ENCODE data around the gene PRKG1.

Gene PRKG1

GRCh38 chr10:51285601-51286000 lies 211.3 kb downstream of the PRKG1 start:
- no peaks in the 10 kb centered on the region for H3K79me2 ChIP-seq (ENCODE audit: control insufficient read depth, low read length)
- H3K4me2 ChIP-seq (ENCODE audit: low read length) = no peak overlapping the region
- H3K27me3 ChIP-seq (ENCODE audit: control insufficient read depth, low read length) = no peaks in the 10 kb centered on the region
- H3F3A ChIP-seq (ENCODE audit: control insufficient read depth, insufficient read depth) = no peaks in the 10 kb centered on the region
- H3K4me3 ChIP-seq (ENCODE audit: low read length) = no peak overlapping the region
- no peaks in the 10 kb centered on the region for H3K4me1 ChIP-seq (ENCODE audit: control insufficient read depth, low read length)
- TF ChIP-seq CTCF (IDR thresholded peaks at IDR 0.05; ENCODE audit: low read depth, low read length, poor library complexity, severe bottlenecking) (no peak), EZH2phosphoT487 (IDR thresholded peaks at IDR 0.05; ENCODE audit: borderline replicate concordance, low read length) (no peak)
- H3K9me3 ChIP-seq (ENCODE audit: control insufficient read depth, insufficient read depth, low read length) = no peaks in the 10 kb centered on the region
- H4K20me1 ChIP-seq (ENCODE audit: control insufficient read depth, insufficient read depth, low read depth, low read length) = no peaks in the 10 kb centered on the region
- H3K27ac ChIP-seq (ENCODE audit: low read depth, low read length) = no peak overlapping the region
- H3K9me2 ChIP-seq (replicated peaks; ENCODE audit: control insufficient read depth, low read length) = no peaks in the 10 kb centered on the region
- H3K36me3 ChIP-seq (ENCODE audit: control insufficient read depth, low read length) = no peaks in the 10 kb centered on the region

GRCh38 chr10:51288511-51288910 lies 214.2 kb downstream of the PRKG1 start:
- no peaks in the 10 kb centered on the region for H3F3A ChIP-seq (ENCODE audit: control insufficient read depth, insufficient read depth)
- no peaks in the 10 kb centered on the region for H3K79me2 ChIP-seq (ENCODE audit: control insufficient read depth, low read length)
- H3K9me3 ChIP-seq (ENCODE audit: control insufficient read depth, insufficient read depth, low read length) = no peaks in the 10 kb centered on the region
- no peak overlapping the region for H3K27ac ChIP-seq (ENCODE audit: low read depth, low read length)
- no peak overlapping the region for H3K4me2 ChIP-seq (ENCODE audit: low read length)
- no peak for TF ChIP-seq EZH2phosphoT487 (IDR thresholded peaks at IDR 0.05; ENCODE audit: borderline replicate concordance, low read length)
- no peak for TF ChIP-seq CTCF (IDR thresholded peaks at IDR 0.05; ENCODE audit: low read depth, low read length, poor library complexity, severe bottlenecking)
- H3K36me3 ChIP-seq (ENCODE audit: control insufficient read depth, low read length) = no peaks in the 10 kb centered on the region
- no peaks in the 10 kb centered on the region for H3K9me2 ChIP-seq (replicated peaks; ENCODE audit: control insufficient read depth, low read length)
- H3K27me3 ChIP-seq (ENCODE audit: control insufficient read depth, low read length) = no peaks in the 10 kb centered on the region
- no peaks in the 10 kb centered on the region for H3K4me1 ChIP-seq (ENCODE audit: control insufficient read depth, low read length)
- no peaks in the 10 kb centered on the region for H4K20me1 ChIP-seq (ENCODE audit: control insufficient read depth, insufficient read depth, low read depth, low read length)
- H3K4me3 ChIP-seq (ENCODE audit: low read length) = no peak overlapping the region

GRCh38 chr10:51289519-51289918 lies 215.2 kb downstream of the PRKG1 start:
- Histone ChIP-seq H3K4me2 (ENCODE audit: low read length) (no peak overlapping the region), H3K4me3 (ENCODE audit: low read length) (no peak overlapping the region), H4K20me1 (ENCODE audit: control insufficient read depth, insufficient read depth, low read depth, low read length) (no peaks in the 10 kb centered on the region), H3K79me2 (ENCODE audit: control insufficient read depth, low read length) (no peaks in the 10 kb centered on the region), H3F3A (ENCODE audit: control insufficient read depth, insufficient read depth) (no peaks in the 10 kb centered on the region), H3K27me3 (ENCODE audit: control insufficient read depth, low read length) (no peaks in the 10 kb centered on the region), H3K36me3 (ENCODE audit: control insufficient read depth, low read length) (no peaks in the 10 kb centered on the region), H3K9me3 (ENCODE audit: control insufficient read depth, insufficient read depth, low read length) (no peaks in the 10 kb centered on the region), H3K27ac (ENCODE audit: low read depth, low read length) (no peak overlapping the region), H3K9me2 (replicated peaks; ENCODE audit: control insufficient read depth, low read length) (no peaks in the 10 kb centered on the region), H3K4me1 (ENCODE audit: control insufficient read depth, low read length) (no peaks in the 10 kb centered on the region)
- TF ChIP-seq EZH2phosphoT487 (IDR thresholded peaks at IDR 0.05; ENCODE audit: borderline replicate concordance, low read length) = no peak
- TF ChIP-seq CTCF (IDR thresholded peaks at IDR 0.05; ENCODE audit: low read depth, low read length, poor library complexity, severe bottlenecking) = no peak

GRCh38 chr10:51291961-51292360 lies 217.7 kb downstream of the PRKG1 start:
- no peaks in the 10 kb centered on the region for H3K9me3 ChIP-seq (ENCODE audit: control insufficient read depth, insufficient read depth, low read length)
- H3K9me2 ChIP-seq (replicated peaks; ENCODE audit: control insufficient read depth, low read length) = no peaks in the 10 kb centered on the region
- H3K4me1 ChIP-seq (ENCODE audit: control insufficient read depth, low read length) = no peaks in the 10 kb centered on the region
- H3K27me3 ChIP-seq (ENCODE audit: control insufficient read depth, low read length) = no peaks in the 10 kb centered on the region
- no peak overlapping the region for H3K27ac ChIP-seq (ENCODE audit: low read depth, low read length)
- H3K4me3 ChIP-seq (ENCODE audit: low read length) = no peak overlapping the region
- H4K20me1 ChIP-seq (ENCODE audit: control insufficient read depth, insufficient read depth, low read depth, low read length) = no peaks in the 10 kb centered on the region
- H3K79me2 ChIP-seq (ENCODE audit: control insufficient read depth, low read length) = no peaks in the 10 kb centered on the region
- H3K36me3 ChIP-seq (ENCODE audit: control insufficient read depth, low read length) = no peaks in the 10 kb centered on the region
- no peak for TF ChIP-seq EZH2phosphoT487 (IDR thresholded peaks at IDR 0.05; ENCODE audit: borderline replicate concordance, low read length)
- no peak for TF ChIP-seq CTCF (IDR thresholded peaks at IDR 0.05; ENCODE audit: low read depth, low read length, poor library complexity, severe bottlenecking)
- no peak overlapping the region for H3K4me2 ChIP-seq (ENCODE audit: low read length)
- no peaks in the 10 kb centered on the region for H3F3A ChIP-seq (ENCODE audit: control insufficient read depth, insufficient read depth)
